ENCODE data around the gene GNL3L. TPM values are rescaled to one million over a fixed set of nuclear protein-coding genes. Genes with fewer than 3 reads are reported as not detected.
"Not testable (repeated sequence)": the region's sequence is repeated elsewhere in the genome, so short reads cannot be mapped to it uniquely, and the experiment has no call there.

The GNL3L gene
- polyA plus RNA-seq, 1 donor from 2014 or later: 46.9 TPM

- Mint-ChIP-seq H3K4me1 (peaks cover 10 to 18% (median 17%) of the 10 kb centered on the region in 3 donors), H3K4me3 (peak overlapping the region; percentile 87 to 99 (median 98)), H3K27me3 (no peaks in the 10 kb centered on the region), H3K27ac (peak overlapping the region; percentile 95 to 99 (median 97)), H3K9me3 (peaks cover 0 to 5% (median 4%) of the 10 kb centered on the region in 3 donors), H3K36me3 (no peaks in the 10 kb centered on the region)
Measured at GRCh38 chrX:54529151-54529550, 868 bp upstream of the GNL3L start.

GRCh38 chrX:54530357-54530900, 410 bp downstream of the GNL3L start:
- Mint-ChIP-seq H3K4me3 (peak overlapping the region; percentile 87 to 99 (median 98)), H3K36me3 (no peaks in the 10 kb centered on the region), H3K27ac (peak overlapping the region; percentile 95 to 99 (median 95)), H3K27me3 (no peaks in the 10 kb centered on the region), H3K4me1 (peaks cover 10 to 22% (median 20%) of the 10 kb centered on the region in 3 donors), H3K9me3 (peaks cover 0 to 5% (median 4%) of the 10 kb centered on the region in 3 donors)

DNA sequence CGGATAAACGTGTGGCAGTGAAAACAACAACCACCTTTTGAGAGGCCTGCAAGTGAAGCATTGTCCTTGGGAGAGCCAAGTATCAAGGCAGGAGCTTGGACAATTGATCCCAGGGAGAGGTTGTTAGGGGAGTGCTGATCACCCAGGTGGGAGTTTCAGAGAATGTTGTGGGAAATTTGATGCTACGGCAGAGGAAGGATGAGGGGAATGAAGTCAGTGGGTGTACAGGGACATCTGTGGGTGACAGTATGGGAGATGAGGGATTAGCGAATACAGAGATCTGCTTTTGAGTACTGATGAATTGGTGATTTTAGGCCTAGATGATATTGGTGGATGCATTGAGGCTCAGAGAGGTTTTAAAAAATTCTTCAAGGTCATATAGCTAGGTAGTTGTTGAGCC, 4.3 kb downstream of the GNL3L start:
- peaks cover 8 to 23% (median 20%) of the 10 kb centered on the region in 3 donors for H3K4me1 Mint-ChIP-seq
- peaks cover 3% of the 10 kb centered on the region for H3K36me3 Mint-ChIP-seq
- no peak overlapping the region for H3K27ac Mint-ChIP-seq

GRCh38 chrX:54540289-54540688, 10.3 kb downstream of the GNL3L start:
- H3K27me3 Mint-ChIP-seq: no peaks in the 10 kb centered on the region
- H3K36me3 Mint-ChIP-seq: peaks cover 5% of the 10 kb centered on the region
- H3K4me3 Mint-ChIP-seq: no peak overlapping the region
- peaks cover 0 to 3% (median 0%) of the 10 kb centered on the region in 3 donors for H3K9me3 Mint-ChIP-seq
- peaks cover 0 to 3% (median 0%) of the 10 kb centered on the region in 3 donors for H3K4me1 Mint-ChIP-seq
- peak overlapping the region in 1 of 3 donors; percentile 63 for H3K27ac Mint-ChIP-seq

More for the DNA sequence above, 4.3 kb downstream of the GNL3L start:
- Mint-ChIP-seq H3K9me3 (peaks cover 0 to 6% (median 0%) of the 10 kb centered on the region in 3 donors), H3K4me3 (peak overlapping the region in 1 of 4 donors; percentile 70), H3K27me3 (no peaks in the 10 kb centered on the region)

GRCh38 chrX:54542239-54542638, 12.2 kb downstream of the GNL3L start:
- H3K4me1 Mint-ChIP-seq, H3K36me3 Mint-ChIP-seq, H3K27me3 Mint-ChIP-seq, H3K9me3 Mint-ChIP-seq, H3K27ac Mint-ChIP-seq, H3K4me3 Mint-ChIP-seq: not testable (repeated sequence)

- peaks cover 0 to 3% (median 0%) of the 10 kb centered on the region in 3 donors for H3K9me3 Mint-ChIP-seq
- H3K36me3 Mint-ChIP-seq: peaks cover 2% of the 10 kb centered on the region
- no peak overlapping the region for H3K4me3 Mint-ChIP-seq
- H3K4me1 Mint-ChIP-seq: peaks cover 0 to 2% (median 0%) of the 10 kb centered on the region in 3 donors
- H3K27me3 Mint-ChIP-seq: no peaks in the 10 kb centered on the region
- H3K27ac Mint-ChIP-seq: no peak overlapping the region
Measured at GRCh38 chrX:54550821-54551220, 20.8 kb downstream of the GNL3L start.

DNA sequence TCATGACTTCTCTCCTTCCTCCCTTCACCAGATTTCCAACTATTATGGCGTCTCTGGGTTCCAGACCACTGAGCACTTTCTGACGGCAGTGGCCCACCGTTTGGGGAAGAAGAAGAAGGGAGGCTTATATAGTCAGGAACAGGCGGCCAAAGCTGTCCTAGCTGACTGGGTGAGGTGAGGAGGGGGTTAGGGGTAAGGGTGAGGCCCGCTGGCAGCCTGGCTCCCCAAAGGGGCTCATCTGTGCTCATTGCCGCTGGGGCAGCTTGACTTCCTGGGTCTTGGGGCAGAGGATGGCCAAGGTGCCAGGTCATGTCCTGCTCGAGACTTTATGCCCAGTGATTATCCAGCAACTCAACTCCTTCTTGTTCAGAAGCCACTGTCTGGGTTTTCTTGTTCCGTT, 21.8 kb downstream of the GNL3L start:
- Mint-ChIP-seq H3K27me3 (no peaks in the 10 kb centered on the region), H3K27ac (no peak overlapping the region), H3K36me3 (peaks cover 2% of the 10 kb centered on the region), H3K4me3 (no peak overlapping the region), H3K4me1 (peaks cover 0 to 2% (median 0%) of the 10 kb centered on the region in 3 donors), H3K9me3 (peaks cover 0 to 3% (median 0%) of the 10 kb centered on the region in 3 donors)

- not testable (repeated sequence) for H3K27ac Mint-ChIP-seq, H3K4me1 Mint-ChIP-seq, H3K36me3 Mint-ChIP-seq, H3K4me3 Mint-ChIP-seq, H3K9me3 Mint-ChIP-seq, H3K27me3 Mint-ChIP-seq
Measured at GRCh38 chrX:54555006-54555405, 25.0 kb downstream of the GNL3L start.

DNA sequence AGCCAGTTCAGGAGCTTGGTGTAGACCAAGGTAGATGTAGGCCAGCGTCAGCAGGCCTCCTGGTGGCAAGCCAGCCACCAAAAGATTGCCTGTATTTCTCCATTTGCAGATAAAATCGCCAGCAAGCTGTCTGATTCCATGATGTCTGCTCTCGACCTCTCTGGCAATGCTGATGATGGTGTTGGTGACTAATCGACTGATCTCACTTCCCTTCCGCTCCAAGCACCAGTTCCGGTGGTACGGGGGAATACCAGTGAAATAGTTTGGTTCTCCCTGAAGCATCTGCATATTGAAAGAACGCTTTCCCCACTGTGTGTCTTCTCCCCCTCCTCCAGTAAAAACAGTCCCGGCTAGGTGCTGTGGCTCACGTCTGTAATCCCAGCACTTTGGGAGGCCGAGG, 30.4 kb downstream of the GNL3L start:
- H3K27me3 Mint-ChIP-seq: no peaks in the 10 kb centered on the region
- no peak overlapping the region for H3K4me3 Mint-ChIP-seq
- no peak overlapping the region for H3K27ac Mint-ChIP-seq
- no peaks in the 10 kb centered on the region for H3K36me3 Mint-ChIP-seq
- H3K9me3 Mint-ChIP-seq: peaks cover 0 to 2% (median 0%) of the 10 kb centered on the region in 3 donors
- no peaks in the 10 kb centered on the region for H3K4me1 Mint-ChIP-seq

GRCh38 chrX:54561622-54562021, 31.6 kb downstream of the GNL3L start:
- peaks cover 0 to 2% (median 0%) of the 10 kb centered on the region in 3 donors for H3K9me3 Mint-ChIP-seq
- H3K4me3 Mint-ChIP-seq: no peak overlapping the region
- H3K27me3 Mint-ChIP-seq: no peaks in the 10 kb centered on the region
- no peaks in the 10 kb centered on the region for H3K36me3 Mint-ChIP-seq
- peak overlapping the region in 1 of 3 donors; percentile 10 for H3K27ac Mint-ChIP-seq
- H3K4me1 Mint-ChIP-seq: no peaks in the 10 kb centered on the region

- Mint-ChIP-seq H3K36me3 (peaks cover 1% of the 10 kb centered on the region), H3K27ac (no peak overlapping the region), H3K9me3 (peaks cover 0 to 8% (median 2%) of the 10 kb centered on the region in 3 donors), H3K4me1 (peaks cover 0 to 2% (median 0%) of the 10 kb centered on the region in 3 donors), H3K4me3 (no peak overlapping the region), H3K27me3 (no peaks in the 10 kb centered on the region)
Measured at GRCh38 chrX:54564936-54565335, 34.9 kb downstream of the GNL3L start.

- H3K9me3 Mint-ChIP-seq: peaks cover 0 to 16% (median 1%) of the 10 kb centered on the region in 3 donors
- H3K27me3 Mint-ChIP-seq: no peaks in the 10 kb centered on the region
- H3K36me3 Mint-ChIP-seq: peaks cover 5% of the 10 kb centered on the region
- H3K4me3 Mint-ChIP-seq: no peak overlapping the region
- peaks cover 0 to 2% (median 0%) of the 10 kb centered on the region in 3 donors for H3K4me1 Mint-ChIP-seq
- H3K27ac Mint-ChIP-seq: no peak overlapping the region
Measured at GRCh38 chrX:54570332-54570731, 40.3 kb downstream of the GNL3L start.

DNA sequence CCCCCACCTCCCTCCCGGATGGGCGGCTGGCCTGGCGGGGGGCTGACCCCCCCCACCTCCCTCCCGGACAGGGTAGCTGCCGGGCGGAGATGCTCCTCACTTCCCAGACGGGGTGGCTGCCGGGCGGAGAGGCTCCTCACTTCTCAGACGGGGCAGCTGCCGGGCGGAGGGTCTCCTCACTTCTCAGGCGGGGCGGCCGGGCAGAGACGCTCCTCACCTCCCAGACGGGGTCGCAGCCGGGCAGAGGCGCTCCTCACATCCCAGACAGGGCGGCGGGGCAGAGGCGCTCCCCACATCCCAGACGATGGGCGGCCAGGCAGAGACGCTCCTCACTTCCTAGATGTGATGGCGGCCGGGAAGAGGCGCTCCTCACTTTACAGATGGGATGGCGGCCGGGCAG, 42.6 kb downstream of the GNL3L start:
- not testable (repeated sequence) for H3K4me3 Mint-ChIP-seq, H3K4me1 Mint-ChIP-seq

GRCh38 chrX:54597728-54598127, 67.7 kb downstream of the GNL3L start:
- peaks cover 0 to 4% (median 0%) of the 10 kb centered on the region in 3 donors for H3K4me1 Mint-ChIP-seq
- no peaks in the 10 kb centered on the region for H3K27me3 Mint-ChIP-seq
- H3K27ac Mint-ChIP-seq: no peak overlapping the region
- no peaks in the 10 kb centered on the region for H3K36me3 Mint-ChIP-seq
- peaks cover 2 to 7% (median 4%) of the 10 kb centered on the region in 3 donors for H3K9me3 Mint-ChIP-seq
- no peak overlapping the region for H3K4me3 Mint-ChIP-seq

More for the DNA sequence above, 42.6 kb downstream of the GNL3L start:
- H3K36me3 Mint-ChIP-seq, H3K27me3 Mint-ChIP-seq, H3K27ac Mint-ChIP-seq: not testable (repeated sequence)
- H3K9me3 Mint-ChIP-seq: peaks cover 0 to 16% (median 1%) of the 10 kb centered on the region in 3 donors

DNA sequence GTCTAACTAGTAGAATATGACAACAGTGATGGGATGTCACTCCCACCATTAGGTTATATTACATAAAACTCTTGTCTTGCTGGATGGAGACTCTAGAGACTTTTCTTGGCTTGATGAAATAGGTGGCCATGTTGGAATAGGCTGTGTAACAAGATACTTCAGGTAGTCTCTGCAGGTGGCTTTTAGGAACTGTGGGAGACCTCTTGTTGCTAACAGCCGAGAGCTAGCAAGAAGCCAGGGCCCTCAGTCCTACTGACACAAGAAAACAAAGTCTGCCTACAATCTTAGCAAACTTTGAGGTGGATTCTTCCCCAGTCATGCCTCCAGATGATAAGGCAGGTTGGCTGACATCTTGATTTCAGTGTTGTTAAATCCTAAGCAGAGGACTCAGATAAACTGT, 72.5 kb downstream of the GNL3L start:
- Mint-ChIP-seq H3K27me3 (no peaks in the 10 kb centered on the region), H3K9me3 (peaks cover 0 to 1% (median 0%) of the 10 kb centered on the region in 3 donors), H3K27ac (no peak overlapping the region), H3K36me3 (no peaks in the 10 kb centered on the region), H3K4me3 (no peak overlapping the region), H3K4me1 (peaks cover 0 to 3% (median 0%) of the 10 kb centered on the region in 3 donors)

All from IgD-negative memory B cell (primary cell).